Spleen (tissue), 11 donors: Measurements from ENCODE around the gene OR5C1. TPM values are rescaled to one million over a fixed set of nuclear protein-coding genes. Genes with fewer than 3 reads are reported as not detected.
A peak's percentile ranks its signal among the peaks of the same experiment; 100 is the strongest.

ENCODE experiments used
- DNase-seq: peaks from one replicate; pipeline ENCODE4 v3.0.0-alpha.2; 2020
- H3K27ac ChIP-seq, 8 donors: fragments of 200-600 bp; sonication (generic) in 7 of 8; 1 replicate in 4 of 8; 2 replicates in 4 of 8; pipeline versions ENCODE4 v1.5.0 to v1.8.0; 2016 to 2021; ENCODE audit warnings: inconsistent platforms in 4 of 8, mild to moderate bottlenecking in 4 of 8, moderate library complexity in 1 of 8
- H3K27me3 ChIP-seq, 7 donors: fragments of 200-600 bp; sonication (generic) in 6 of 7; replicated peaks in 1 of 7; 1 replicate in 4 of 7; 2 replicates in 3 of 7; pipeline versions ENCODE4 v1.5.0 to v1.8.0; 2016 to 2021; ENCODE audit warnings: inconsistent platforms in 3 of 7, mild to moderate bottlenecking in 1 of 7
- H3K36me3 ChIP-seq, 6 donors: fragments of 200-600 bp; sonication (generic) in 5 of 6; 1 replicate in 4 of 6; 2 replicates in 2 of 6; pipeline versions ENCODE4 v1.5.0 to v1.8.0; 2016 to 2021; ENCODE audit warnings: inconsistent platforms in 2 of 6
- H3K4me1 ChIP-seq, 6 donors: fragments of 200-600 bp; sonication (generic) in 5 of 6; 1 replicate in 3 of 6; 2 replicates in 3 of 6; pipeline versions ENCODE4 v1.5.0 to v1.8.0; 2016 to 2021; ENCODE audit warnings: inconsistent platforms in 3 of 6
- H3K4me3 ChIP-seq, 8 donors: fragments of 200-600 bp; sonication (generic) in 7 of 8; 1 replicate in 4 of 8; 2 replicates in 4 of 8; pipeline versions ENCODE4 v1.5.0 to v1.8.0; 2016 to 2021; ENCODE audit warnings: inconsistent platforms in 4 of 8, mild to moderate bottlenecking in 4 of 8, moderate library complexity in 2 of 8
- H3K9me3 ChIP-seq, 8 donors: fragments of 200-600 bp; sonication (generic) in 7 of 8; 1 replicate in 4 of 8; 2 replicates in 4 of 8; pipeline versions ENCODE4 v1.5.0 to v1.8.0; 2016 to 2021; ENCODE audit warnings: inconsistent platforms in 4 of 8
- POLR2A ChIP-seq, 3 donors: fragments of 450-650 bp; IDR thresholded peaks; one replicate each; pipeline ENCODE4 v1.5.1; 2017; ENCODE audit warnings: antibody characterized with exemption in 3 of 3, mild to moderate bottlenecking in 1 of 3
- POLR2AphosphoS5 ChIP-seq, 3 donors: sonication (generic); formaldehyde crosslinking; IDR thresholded peaks; one replicate each; pipeline ENCODE4 v1.5.1; 2017; ENCODE audit warnings: antibody characterized with exemption in 3 of 3
- WGBS, 5 donors: extraction: QIAGEN DNeasy Blood & Tissue Kit in 3 of 5; methylation state at CpG; one replicate each; pipeline versions ENCODE4 v1.1.5 to v1.1.7; 2013 to 2018; 5-methylcytosine and 5-hydroxymethylcytosine counted together
- intact Hi-C: fragments of 100-400 bp; cut with DNase I; formaldehyde crosslinking; loops from one replicate; pipeline ENCODE4 v1.15.0; 2023; ENCODE audit warnings: low total_unique reads
- polyA plus RNA-seq, 3 donors: library from polyadenylated mRNA; stranded (reverse); fragments of 200-250 nt; gene quantifications; one replicate each; pipeline ENCODE4 v1.2.1, GENCODE V29; 2013
- total RNA-seq, 7 donors: library from RNA; depleted of rRNA in 3 of 7; stranded (reverse); fragments of >200 nt in 3 of 7; fragmentation: NEBNext Ultra II Directional in 4 of 7; extraction: Animal tissue kit (Norgen Biotek cat#: 25700) in 4 of 7; gene quantifications; one replicate each; pipeline versions ENCODE4 v1.1.0 to v1.2.1, GENCODE V29; 2016 to 2021
- TF ChIP-seq, protein P1 (sequence below), 11 experiments: fragments of 200-600 bp in 7 of 11; fragments of 450-650 bp in 4 of 11; sonication (generic) in 4 of 11; IDR thresholded peaks in 8 of 11; conservative IDR thresholded peaks in 3 of 11; 1 replicate in 7 of 11; 2 replicates in 4 of 11; pipeline versions ENCODE4 v1.4.0 to v1.8.0; 2016 to 2021; ENCODE audit warnings: antibody characterized with exemption in 11 of 11, inconsistent platforms in 4 of 11, mild to moderate bottlenecking in 1 of 11
- donor health status: healthy with polysubstance abuse.
- donor health status: DM: no; HTN: no; CAD: no; lungs with moderate emphysema.
- donor health status: DM: no; HTN: no; CAD: no.
- donor health status: Bipolar disorder and iron deficiency.
- donor health status: healthy.
- donor health status: DM: no; HTN: no; CAD: no.
- donor health status: DM: yes; HTN: yes; CAD: no.

Gene OR5C1
- total and polyA plus RNA-seq, 10 donors: not detected

DNA sequence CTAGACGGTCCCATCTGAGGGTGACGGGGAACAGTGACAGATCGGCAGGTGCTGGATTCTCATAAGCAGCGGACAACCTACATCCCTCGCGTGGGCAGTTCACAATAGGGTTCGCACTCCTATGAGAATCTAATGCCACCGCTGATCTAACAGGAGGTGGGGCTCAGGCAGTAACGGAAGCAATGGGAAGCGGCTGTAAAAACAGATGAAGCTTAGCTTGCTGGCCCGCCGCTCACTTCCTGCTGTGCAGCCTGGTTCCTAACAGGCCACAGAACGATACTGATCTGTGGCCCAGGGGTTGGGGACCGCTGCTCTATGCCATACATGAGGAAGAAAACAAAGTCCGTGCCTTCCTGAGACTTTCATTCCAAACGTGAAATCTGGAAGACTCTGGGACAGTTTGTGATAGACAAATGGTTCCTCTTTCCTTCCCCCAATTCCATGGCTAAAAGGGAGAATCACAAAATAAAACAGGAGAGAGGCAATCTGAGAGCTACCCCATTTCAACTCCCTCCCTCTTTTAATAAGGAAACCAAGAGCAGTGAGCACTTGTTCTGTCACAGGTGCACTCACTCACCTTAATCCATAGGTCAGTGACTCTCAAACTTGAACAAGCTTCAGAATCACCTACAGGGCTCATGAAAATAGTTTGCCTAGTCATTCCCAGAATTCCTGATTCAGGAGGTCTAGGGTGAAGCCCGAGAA, 27.6 kb downstream of the OR5C1 start:
- TF ChIP-seq POLR2AphosphoS5 (IDR thresholded peaks at IDR 0.05): peak in 2 of 3 donors; percentile 62 to 67
- TF ChIP-seq, protein P1, sequence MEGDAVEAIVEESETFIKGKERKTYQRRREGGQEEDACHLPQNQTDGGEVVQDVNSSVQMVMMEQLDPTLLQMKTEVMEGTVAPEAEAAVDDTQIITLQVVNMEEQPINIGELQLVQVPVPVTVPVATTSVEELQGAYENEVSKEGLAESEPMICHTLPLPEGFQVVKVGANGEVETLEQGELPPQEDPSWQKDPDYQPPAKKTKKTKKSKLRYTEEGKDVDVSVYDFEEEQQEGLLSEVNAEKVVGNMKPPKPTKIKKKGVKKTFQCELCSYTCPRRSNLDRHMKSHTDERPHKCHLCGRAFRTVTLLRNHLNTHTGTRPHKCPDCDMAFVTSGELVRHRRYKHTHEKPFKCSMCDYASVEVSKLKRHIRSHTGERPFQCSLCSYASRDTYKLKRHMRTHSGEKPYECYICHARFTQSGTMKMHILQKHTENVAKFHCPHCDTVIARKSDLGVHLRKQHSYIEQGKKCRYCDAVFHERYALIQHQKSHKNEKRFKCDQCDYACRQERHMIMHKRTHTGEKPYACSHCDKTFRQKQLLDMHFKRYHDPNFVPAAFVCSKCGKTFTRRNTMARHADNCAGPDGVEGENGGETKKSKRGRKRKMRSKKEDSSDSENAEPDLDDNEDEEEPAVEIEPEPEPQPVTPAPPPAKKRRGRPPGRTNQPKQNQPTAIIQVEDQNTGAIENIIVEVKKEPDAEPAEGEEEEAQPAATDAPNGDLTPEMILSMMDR (IDR thresholded peaks at IDR 0.05 in 8 of 11, conservative IDR thresholded peaks at IDR 0.05 in 3 of 11): no peak
- peak; percentile 87 for DNase-seq
- 19 to 36% (median 22%) methylated on average over 17 of the region's 17 CpGs for WGBS, 5 donors
- intact Hi-C loops: loop anchor here (10.0 kb wide), 1 partner anchor 692 kb away; no protein-coding TSS in a partner anchor
- Histone ChIP-seq H3K36me3 (peaks cover 0 to 51% (median 29%) of the 10 kb centered on the region in 6 donors), H3K27ac (peak overlapping the region in 6 of 8 donors; percentile 36 to 75 (median 68)), H3K9me3 (no peaks in the 10 kb centered on the region), H3K4me3 (peak overlapping the region in 1 of 8 donors; percentile 32), H3K27me3 (no peaks in the 10 kb centered on the region), H3K4me1 (peaks cover 11 to 51% (median 29%) of the 10 kb centered on the region in 6 donors)

DNA sequence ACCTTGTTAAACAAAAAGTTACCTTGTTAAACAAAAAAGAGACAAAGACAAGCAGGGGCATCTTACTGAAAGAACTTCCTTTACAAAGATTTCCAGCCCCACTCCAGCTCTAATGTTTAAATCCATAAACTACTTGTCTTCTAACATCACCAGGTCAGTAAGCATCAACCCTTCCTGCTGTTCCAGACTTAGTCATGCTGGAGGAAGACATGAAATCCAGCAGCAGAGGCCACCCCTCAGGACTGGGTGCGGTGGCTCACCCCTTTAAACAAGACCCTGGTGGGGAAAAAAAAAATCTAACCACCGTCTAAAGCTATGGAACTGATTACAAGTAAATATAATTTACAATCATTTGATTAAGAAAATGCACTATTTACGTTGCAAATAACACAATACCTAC, 30.6 kb downstream of the OR5C1 start:
- H3K27me3 ChIP-seq: no peaks in the 10 kb centered on the region
- WGBS, 5 donors: 75 to 94% (median 81%) methylated on average over 3 of the region's 3 CpGs
- TF ChIP-seq, protein P1 (IDR thresholded peaks at IDR 0.05 in 8 of 11, conservative IDR thresholded peaks at IDR 0.05 in 3 of 11): no peak
- no peak for TF ChIP-seq POLR2AphosphoS5 (IDR thresholded peaks at IDR 0.05)
- TF ChIP-seq POLR2A (IDR thresholded peaks at IDR 0.05): no peak
- H3K4me1 ChIP-seq: peaks cover 15 to 72% (median 46%) of the 10 kb centered on the region in 6 donors
- H3K9me3 ChIP-seq: no peaks in the 10 kb centered on the region
- peak overlapping the region in 3 of 8 donors; percentile 8 to 48 (median 19) for H3K27ac ChIP-seq
- intact Hi-C loops: loop anchor here (10.0 kb wide), 1 partner anchor 695 kb away; no protein-coding TSS in a partner anchor
- no peak for DNase-seq
- H3K36me3 ChIP-seq: peaks cover 0 to 81% (median 47%) of the 10 kb centered on the region in 6 donors
- H3K4me3 ChIP-seq: no peak overlapping the region

DNA sequence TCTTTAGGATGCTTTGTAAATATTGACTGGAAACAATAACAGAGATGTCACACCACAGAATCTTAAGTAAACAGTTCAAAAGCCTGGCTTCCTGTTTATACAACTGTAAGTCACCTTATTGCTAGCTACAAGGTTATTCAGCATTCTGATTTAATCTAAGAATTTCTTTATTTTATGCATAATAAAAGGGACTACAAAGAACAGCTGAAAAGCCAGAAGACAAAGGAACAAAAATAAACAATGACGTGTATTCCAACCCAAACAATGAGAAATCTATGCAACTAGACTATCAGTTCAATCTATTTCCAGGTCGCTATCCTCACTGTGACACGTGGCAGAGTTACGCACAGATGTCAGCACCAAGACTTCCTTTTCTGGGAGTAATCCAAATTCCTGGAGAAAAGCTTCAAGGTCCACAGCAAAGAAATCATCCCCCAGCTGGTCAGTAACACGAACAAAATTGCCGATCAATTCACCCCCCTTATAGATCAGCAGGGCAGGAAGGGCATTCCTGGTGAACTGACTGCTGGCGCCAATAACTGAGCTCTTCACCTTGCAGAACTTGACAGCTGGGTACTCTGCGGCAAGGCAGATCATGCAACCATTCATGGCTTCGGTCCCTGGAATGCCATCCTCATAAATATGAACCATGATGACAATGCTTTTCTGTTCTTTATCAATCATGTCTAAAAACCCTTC, 31.2 kb downstream of the OR5C1 start:
- peak overlapping the region in 3 of 8 donors; percentile 16 to 48 (median 33) for H3K27ac ChIP-seq
- H3K9me3 ChIP-seq: no peaks in the 10 kb centered on the region
- H3K27me3 ChIP-seq: no peaks in the 10 kb centered on the region
- H3K4me3 ChIP-seq: no peak overlapping the region
- peaks cover 0 to 87% (median 49%) of the 10 kb centered on the region in 6 donors for H3K36me3 ChIP-seq
- 78 to 83% (median 81%) methylated on average over 8 to 9 of the region's 9 CpGs for WGBS, 5 donors
- no peak for DNase-seq
- peaks cover 17 to 72% (median 50%) of the 10 kb centered on the region in 6 donors for H3K4me1 ChIP-seq
- intact Hi-C loops: loop anchor here (10.0 kb wide), 2 partner anchors 695 to 725 kb away; partner anchors contain the start of gene TTLL11
- TF ChIP-seq POLR2AphosphoS5 (IDR thresholded peaks at IDR 0.05): no peak
- TF ChIP-seq POLR2A (IDR thresholded peaks at IDR 0.05): no peak
- TF ChIP-seq, protein P1 (IDR thresholded peaks at IDR 0.05 in 8 of 11, conservative IDR thresholded peaks at IDR 0.05 in 3 of 11): no peak

DNA sequence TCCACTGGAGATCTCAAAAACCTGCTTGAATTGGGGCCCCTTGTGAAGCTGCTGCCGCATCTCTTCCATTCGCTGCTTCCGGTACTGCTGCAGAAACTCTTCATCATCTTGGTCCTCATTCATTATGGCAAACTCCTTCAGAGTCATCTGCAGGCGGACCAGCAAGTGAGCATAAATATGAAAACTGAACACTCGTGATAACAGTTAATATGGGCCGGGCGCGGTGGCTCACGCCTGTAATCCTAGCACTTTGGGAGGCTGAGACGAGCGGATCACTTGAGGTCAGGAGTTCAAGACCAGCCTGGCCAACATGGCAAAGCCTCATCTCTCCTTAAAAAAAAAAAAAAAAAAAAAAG, 31.7 kb downstream of the OR5C1 start:
- Histone ChIP-seq H3K27ac (peak overlapping the region in 3 of 8 donors; percentile 16 to 48 (median 33)), H3K4me3 (no peak overlapping the region), H3K9me3 (no peaks in the 10 kb centered on the region), H3K36me3 (peaks cover 0 to 92% (median 50%) of the 10 kb centered on the region in 6 donors), H3K4me1 (peaks cover 21 to 72% (median 54%) of the 10 kb centered on the region in 6 donors), H3K27me3 (no peaks in the 10 kb centered on the region)
- no peak for DNase-seq
- WGBS, 5 donors: 94 to 96% (median 95%) methylated on average over 11 of the region's 11 CpGs
- intact Hi-C loops: loop anchor here (10.0 kb wide), 1 partner anchor 726 kb away; the partner anchor contains the start of gene TTLL11
- TF ChIP-seq POLR2A (IDR thresholded peaks at IDR 0.05): no peak
- TF ChIP-seq, protein P1 (IDR thresholded peaks at IDR 0.05 in 8 of 11, conservative IDR thresholded peaks at IDR 0.05 in 3 of 11): no peak
- TF ChIP-seq POLR2AphosphoS5 (IDR thresholded peaks at IDR 0.05): no peak
